ENCODE results near the gene ZNF385C. TPM values are rescaled to one million over a fixed set of nuclear protein-coding genes. Genes with fewer than 3 reads are reported as not detected.

The ZNF385C gene
- total and polyA plus RNA-seq, 2 of the 13 experiments (the other 11 are each of a cell fraction or from before 2014, with no cell fraction given): 2.3 to 6.1 TPM

DNA sequence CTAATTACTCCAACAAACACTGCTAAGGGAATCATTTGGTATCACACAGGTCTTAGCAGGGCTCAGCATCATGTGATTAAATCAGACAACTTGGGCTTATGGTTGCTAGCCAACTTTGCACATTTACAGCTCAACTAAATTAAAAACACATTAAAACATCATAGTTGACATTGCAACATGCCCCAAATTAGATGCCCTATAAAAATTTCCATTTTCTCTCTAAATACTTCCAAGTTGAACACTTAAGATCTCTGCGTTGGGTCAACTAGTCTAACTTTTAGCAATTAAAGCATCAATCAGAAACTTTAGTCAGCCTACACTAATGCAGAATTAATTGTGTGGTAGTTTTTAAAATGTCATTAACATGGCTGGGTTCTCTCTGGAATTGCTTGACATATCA, 93.1 kb downstream of the ZNF385C start:
- Histone ChIP-seq H3K9ac (ENCODE audit: insufficient read depth, low read depth, low read length) (no peak overlapping the region), H3K79me2 (ENCODE audit: insufficient read depth, low read length) (peaks cover 91% of the 10 kb centered on the region), H3K27ac (ENCODE audit: extremely low read length, insufficient read depth, low read length) (no peak overlapping the region), H3K9me3 (ENCODE audit: low read length) (no peaks in the 10 kb centered on the region), H4K20me1 (ENCODE audit: insufficient read depth, low read length) (peaks cover 24% of the 10 kb centered on the region), H3K4me1 (ENCODE audit: insufficient read depth, low read length) (peaks cover 55% of the 10 kb centered on the region), H3K4me3 (replicated peaks in 1 of 3; ENCODE audit: insufficient read depth in 1 of 3, low read depth in 2 of 3, low read length in 3 of 3) (no peak overlapping the region), H3K36me3 (replicated peaks in 1 of 2; ENCODE audit: control insufficient read depth in 1 of 2, insufficient read depth in 2 of 2, low read length in 2 of 2) (peaks cover 7 to 36% of the 10 kb centered on the region in 2 experiments), H2AFZ (ENCODE audit: low read length) (no peak overlapping the region), H3K27me3 (ENCODE audit: control insufficient read depth in 1 of 2, insufficient read depth in 2 of 2, low read length in 2 of 2) (no peaks in the 10 kb centered on the region), H3K4me2 (ENCODE audit: low read depth, low read length) (no peak overlapping the region)
- in situ Hi-C loops (cut with HindIII; ENCODE audit: extremely low pct_ligation_motif_present, low pct_unique_long_range_greater_than_20kb): no loop called here
- ChIA-PET POLR2A (interaction anchor here (0.9 to 9.0 kb wide), 3 partner anchors 13 to 37 kb away, joined by 3 to 183 read pairs (median 50); partner anchors contain the start of genes CNP, DNAJC7 and NKIRAS2), CTCF (ENCODE audit: low intra/inter-chr PET ratio, low total read pairs) (no interaction called here)
- DNase-seq (ENCODE audit: low spot score) (no peak), FAIRE-seq (no peak), ATAC-seq (no peak)
- intact Hi-C loops (cut with micrococcal nuclease; ENCODE audit: unreplicated experiment): no loop called here
- BruUV-seq (replicated peaks): TSS peak; percentile 21
- WGBS (ENCODE audit: low lambda C conversion rate): 100% methylated on average over 1 of the region's 1 CpG
- TF ChIP-seq, protein P1, sequence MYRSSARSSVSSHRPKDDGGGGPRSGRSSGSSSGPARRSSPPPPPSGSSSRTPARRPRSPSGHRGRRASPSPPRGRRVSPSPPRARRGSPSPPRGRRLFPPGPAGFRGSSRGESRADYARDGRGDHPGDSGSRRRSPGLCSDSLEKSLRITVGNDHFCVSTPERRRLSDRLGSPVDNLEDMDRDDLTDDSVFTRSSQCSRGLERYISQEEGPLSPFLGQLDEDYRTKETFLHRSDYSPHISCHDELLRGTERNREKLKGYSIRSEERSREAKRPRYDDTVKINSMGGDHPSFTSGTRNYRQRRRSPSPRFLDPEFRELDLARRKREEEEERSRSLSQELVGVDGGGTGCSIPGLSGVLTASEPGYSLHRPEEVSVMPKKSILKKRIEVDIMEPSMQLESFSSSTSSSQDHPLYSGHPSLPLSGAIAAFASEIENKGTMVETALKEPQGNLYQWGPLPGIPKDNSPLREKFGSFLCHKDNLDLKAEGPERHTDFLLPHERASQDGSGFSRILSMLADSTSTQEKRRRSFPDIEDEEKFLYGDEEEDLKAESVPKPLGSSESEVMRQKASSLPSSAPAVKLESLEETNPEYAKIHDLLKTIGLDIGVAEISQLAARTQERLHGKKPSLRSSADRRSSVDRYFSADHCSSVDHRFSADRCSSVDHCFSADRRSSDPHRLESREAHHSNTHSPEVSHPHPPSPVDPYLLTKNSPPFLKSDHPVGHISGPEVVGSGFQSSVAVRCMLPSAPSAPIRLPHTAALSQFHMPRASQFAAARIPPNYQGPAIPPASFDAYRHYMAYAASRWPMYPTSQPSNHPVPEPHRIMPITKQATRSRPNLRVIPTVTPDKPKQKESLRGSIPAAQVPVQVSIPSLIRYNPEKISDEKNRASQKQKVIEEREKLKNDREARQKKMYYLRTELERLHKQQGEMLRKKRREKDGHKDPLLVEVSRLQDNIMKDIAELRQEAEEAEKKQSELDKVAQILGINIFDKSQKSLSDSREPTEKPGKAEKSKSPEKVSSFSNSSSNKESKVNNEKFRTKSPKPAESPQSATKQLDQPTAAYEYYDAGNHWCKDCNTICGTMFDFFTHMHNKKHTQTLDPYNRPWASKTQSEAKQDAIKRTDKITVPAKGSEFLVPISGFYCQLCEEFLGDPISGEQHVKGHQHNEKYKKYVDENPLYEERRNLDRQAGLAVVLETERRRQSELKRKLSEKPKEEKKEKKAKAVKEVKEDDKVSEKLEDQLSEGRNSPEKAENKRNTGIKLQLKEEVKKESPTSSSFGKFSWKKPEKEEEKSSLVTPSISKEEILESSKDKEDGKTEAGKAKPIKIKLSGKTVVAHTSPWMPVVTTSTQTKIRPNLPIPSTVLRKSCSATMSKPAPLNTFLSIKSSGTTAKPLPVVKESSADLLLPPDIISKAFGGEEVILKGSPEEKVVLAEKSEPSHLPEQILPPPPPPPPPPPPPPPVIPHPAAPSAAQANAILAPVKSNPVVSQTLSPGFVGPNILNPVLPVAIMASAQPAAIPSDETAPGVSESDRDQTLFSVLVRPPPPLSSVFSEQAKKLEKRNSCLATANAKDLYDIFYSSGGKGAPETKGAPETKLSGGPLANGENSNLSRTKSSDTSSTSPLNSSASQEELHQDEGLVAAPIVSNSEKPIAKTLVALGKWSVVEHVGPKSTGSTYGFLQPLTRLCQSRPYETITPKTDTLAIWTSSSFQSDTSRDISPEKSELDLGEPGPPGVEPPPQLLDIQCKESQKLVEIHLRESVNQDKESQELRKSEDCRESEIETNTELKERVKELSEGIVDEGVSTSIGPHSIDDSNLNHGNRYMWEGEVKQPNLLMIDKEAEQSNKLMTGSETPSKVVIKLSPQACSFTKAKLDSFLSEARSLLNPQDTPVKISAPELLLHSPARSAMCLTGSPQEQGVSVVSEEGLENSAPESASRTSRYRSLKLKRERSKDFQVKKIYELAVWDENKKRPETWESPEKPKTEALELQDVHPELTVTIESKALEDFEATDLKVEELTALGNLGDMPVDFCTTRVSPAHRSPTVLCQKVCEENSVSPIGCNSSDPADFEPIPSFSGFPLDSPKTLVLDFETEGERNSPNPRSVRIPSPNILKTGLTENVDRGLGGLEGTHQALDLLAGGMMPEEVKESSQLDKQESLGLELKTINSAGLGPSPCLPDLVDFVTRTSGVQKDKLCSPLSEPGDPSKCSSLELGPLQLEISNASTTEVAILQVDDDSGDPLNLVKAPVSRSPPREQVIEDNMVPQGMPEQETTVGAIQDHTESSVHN (CRISPR knock-in tag; IDR thresholded peaks at IDR 0.05): no peak
- TF ChIP-seq, protein P2, sequence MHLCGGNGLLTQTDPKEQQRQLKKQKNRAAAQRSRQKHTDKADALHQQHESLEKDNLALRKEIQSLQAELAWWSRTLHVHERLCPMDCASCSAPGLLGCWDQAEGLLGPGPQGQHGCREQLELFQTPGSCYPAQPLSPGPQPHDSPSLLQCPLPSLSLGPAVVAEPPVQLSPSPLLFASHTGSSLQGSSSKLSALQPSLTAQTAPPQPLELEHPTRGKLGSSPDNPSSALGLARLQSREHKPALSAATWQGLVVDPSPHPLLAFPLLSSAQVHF (CRISPR knock-in tag; IDR thresholded peaks at IDR 0.05): no peak
- no peak for TF ChIP-seq ZNF350 (CRISPR knock-in tag; IDR thresholded peaks at IDR 0.05; ENCODE audit: borderline replicate concordance, low read depth)
- TF ChIP-seq, protein P3, sequence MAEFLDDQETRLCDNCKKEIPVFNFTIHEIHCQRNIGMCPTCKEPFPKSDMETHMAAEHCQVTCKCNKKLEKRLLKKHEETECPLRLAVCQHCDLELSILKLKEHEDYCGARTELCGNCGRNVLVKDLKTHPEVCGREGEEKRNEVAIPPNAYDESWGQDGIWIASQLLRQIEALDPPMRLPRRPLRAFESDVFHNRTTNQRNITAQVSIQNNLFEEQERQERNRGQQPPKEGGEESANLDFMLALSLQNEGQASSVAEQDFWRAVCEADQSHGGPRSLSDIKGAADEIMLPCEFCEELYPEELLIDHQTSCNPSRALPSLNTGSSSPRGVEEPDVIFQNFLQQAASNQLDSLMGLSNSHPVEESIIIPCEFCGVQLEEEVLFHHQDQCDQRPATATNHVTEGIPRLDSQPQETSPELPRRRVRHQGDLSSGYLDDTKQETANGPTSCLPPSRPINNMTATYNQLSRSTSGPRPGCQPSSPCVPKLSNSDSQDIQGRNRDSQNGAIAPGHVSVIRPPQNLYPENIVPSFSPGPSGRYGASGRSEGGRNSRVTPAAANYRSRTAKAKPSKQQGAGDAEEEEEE (CRISPR knock-in tag; IDR thresholded peaks at IDR 0.05; ENCODE audit: borderline replicate concordance): no peak
- no peak for TF ChIP-seq MXI1 (IDR thresholded peaks at IDR 0.05; ENCODE audit: borderline replicate concordance, low read depth, low read length)
- TF ChIP-seq, protein P4, sequence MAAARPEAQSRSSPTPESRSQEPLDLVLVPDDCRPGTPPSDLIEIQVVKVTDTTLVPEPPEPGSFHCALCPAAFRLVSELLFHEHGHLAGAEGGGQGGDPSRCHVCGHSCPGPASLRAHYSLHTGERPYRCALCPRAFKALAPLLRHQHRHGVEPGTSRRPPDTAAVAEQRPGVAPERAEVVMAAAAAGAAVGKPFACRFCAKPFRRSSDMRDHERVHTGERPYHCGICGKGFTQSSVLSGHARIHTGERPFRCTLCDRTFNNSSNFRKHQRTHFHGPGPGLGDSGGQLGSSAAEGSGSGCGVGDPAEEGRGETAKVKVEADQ (CRISPR knock-in tag; IDR thresholded peaks at IDR 0.05; ENCODE audit: borderline replicate concordance): no peak
- TF ChIP-seq, protein P5, sequence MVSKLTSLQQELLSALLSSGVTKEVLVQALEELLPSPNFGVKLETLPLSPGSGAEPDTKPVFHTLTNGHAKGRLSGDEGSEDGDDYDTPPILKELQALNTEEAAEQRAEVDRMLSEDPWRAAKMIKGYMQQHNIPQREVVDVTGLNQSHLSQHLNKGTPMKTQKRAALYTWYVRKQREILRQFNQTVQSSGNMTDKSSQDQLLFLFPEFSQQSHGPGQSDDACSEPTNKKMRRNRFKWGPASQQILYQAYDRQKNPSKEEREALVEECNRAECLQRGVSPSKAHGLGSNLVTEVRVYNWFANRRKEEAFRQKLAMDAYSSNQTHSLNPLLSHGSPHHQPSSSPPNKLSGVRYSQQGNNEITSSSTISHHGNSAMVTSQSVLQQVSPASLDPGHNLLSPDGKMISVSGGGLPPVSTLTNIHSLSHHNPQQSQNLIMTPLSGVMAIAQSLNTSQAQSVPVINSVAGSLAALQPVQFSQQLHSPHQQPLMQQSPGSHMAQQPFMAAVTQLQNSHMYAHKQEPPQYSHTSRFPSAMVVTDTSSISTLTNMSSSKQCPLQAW (CRISPR knock-in tag; IDR thresholded peaks at IDR 0.05): no peak
- no peak for TF ChIP-seq TAF1 (CRISPR knock-in tag; IDR thresholded peaks at IDR 0.05)
- no peak for TF ChIP-seq NCOA5 (CRISPR knock-in tag; IDR thresholded peaks at IDR 0.05)
- TF ChIP-seq, protein P6, sequence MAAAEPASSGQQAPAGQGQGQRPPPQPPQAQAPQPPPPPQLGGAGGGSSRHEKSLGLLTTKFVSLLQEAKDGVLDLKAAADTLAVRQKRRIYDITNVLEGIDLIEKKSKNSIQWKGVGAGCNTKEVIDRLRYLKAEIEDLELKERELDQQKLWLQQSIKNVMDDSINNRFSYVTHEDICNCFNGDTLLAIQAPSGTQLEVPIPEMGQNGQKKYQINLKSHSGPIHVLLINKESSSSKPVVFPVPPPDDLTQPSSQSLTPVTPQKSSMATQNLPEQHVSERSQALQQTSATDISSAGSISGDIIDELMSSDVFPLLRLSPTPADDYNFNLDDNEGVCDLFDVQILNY (CRISPR knock-in tag; conservative IDR thresholded peaks at IDR 0.05): no peak
